PC-3 (cell line): ENCODE measurements around the gene MARK3.

Source experiments
- CTCF ChIP-seq: fragments of 300-600 bp; sonication (generic); conservative IDR thresholded peaks from 2 replicates; pipeline ENCODE4 v1.5.1; 2017; ENCODE audit warnings: antibody characterized with exemption, low read depth, mild to moderate bottlenecking, low read length
- EZH2 ChIP-seq: fragments of 300-600 bp; sonication (generic); IDR thresholded peaks from one replicate; pipeline ENCODE4 v1.6.1; 2017; ENCODE audit warnings: antibody characterized with exemption, mild to moderate bottlenecking, low read length; ENCODE audit not compliant: unreplicated experiment
- EZH2phosphoT487 ChIP-seq: fragments of 300-600 bp; sonication (generic); IDR thresholded peaks from 2 replicates; pipeline ENCODE4 v1.6.1; 2018; ENCODE audit warnings: mild to moderate bottlenecking, antibody characterized with exemption, low read length, borderline replicate concordance

- TF ChIP-seq CTCF (no peak), EZH2phosphoT487 (no peak), EZH2 (no peak)
These were observed 160.2 kb downstream of the MARK3 start for GRCh38 chr14:103545219-103545914.
